Kidney epithelial cell (primary cell): ENCODE results near the gene ZFHX3. TPM values are rescaled to one million over a fixed set of nuclear protein-coding genes. Genes with fewer than 3 reads are reported as not detected.

Source experiments
- DNase-seq: peaks from one replicate; pipeline ENCODE4 v3.0.0-alpha.2; 2010; ENCODE audit warnings: low read depth
- H3K27me3 ChIP-seq: 2 replicates; pipeline ENCODE4 v1.6.0; 2011; ENCODE audit warnings: low read length; ENCODE audit not compliant: control insufficient read depth, insufficient read depth
- H3K36me3 ChIP-seq: 2 replicates; pipeline ENCODE4 v1.5.1; 2011; ENCODE audit warnings: low read length; ENCODE audit not compliant: control insufficient read depth, insufficient read depth
- H3K4me3 ChIP-seq: 2 replicates; pipeline ENCODE4 v1.5.1; 2011; ENCODE audit warnings: low read depth, mild to moderate bottlenecking, control low read depth, low read length
- CTCF ChIP-seq: IDR thresholded peaks from 2 replicates; pipeline ENCODE4 v1.5.1; 2011; ENCODE audit warnings: mild to moderate bottlenecking, moderate library complexity, low read length, control low read depth, inconsistent platforms; ENCODE audit not compliant: insufficient read depth, poor library complexity, severe bottlenecking
- total RNA-seq: library from RNA; depleted of rRNA; stranded (reverse); fragments of >200 nt; gene quantifications from 2 replicates; pipeline ENCODE4 v1.2.3, GENCODE V29; 2015

Gene ZFHX3
- total RNA-seq, 1 donor from 2014 or later: 19.9 TPM

- DNase-seq: no peak
- no peak for TF ChIP-seq CTCF
- no peaks in the 10 kb centered on the region for H3K27me3 ChIP-seq
- no peak overlapping the region for H3K4me3 ChIP-seq
- no peaks in the 10 kb centered on the region for H3K36me3 ChIP-seq
These were observed 207.1 kb downstream of the ZFHX3 start for GRCh38 chr16:72840631-72841381.

GRCh38 chr16:72838951-72839350, 209.0 kb downstream of the ZFHX3 start:
- no peak for TF ChIP-seq CTCF
- no peak for DNase-seq
- Histone ChIP-seq H3K4me3 (no peak overlapping the region), H3K27me3 (no peaks in the 10 kb centered on the region), H3K36me3 (no peaks in the 10 kb centered on the region)

- Histone ChIP-seq H3K36me3 (no peaks in the 10 kb centered on the region), H3K27me3 (no peaks in the 10 kb centered on the region), H3K4me3 (no peak overlapping the region)
- no peak for TF ChIP-seq CTCF
- no peak for DNase-seq
These were observed 209.4 kb downstream of the ZFHX3 start for GRCh38 chr16:72838586-72838910.

- TF ChIP-seq CTCF: no peak
- no peaks in the 10 kb centered on the region for H3K27me3 ChIP-seq
- DNase-seq: no peak
- H3K4me3 ChIP-seq: no peak overlapping the region
- no peaks in the 10 kb centered on the region for H3K36me3 ChIP-seq
These were observed 209.9 kb downstream of the ZFHX3 start for GRCh38 chr16:72837846-72838585.

- Histone ChIP-seq H3K4me3 (no peak overlapping the region), H3K27me3 (no peaks in the 10 kb centered on the region), H3K36me3 (no peaks in the 10 kb centered on the region)
- no peak for DNase-seq
- TF ChIP-seq CTCF: no peak
These were observed 210.9 kb downstream of the ZFHX3 start for GRCh38 chr16:72836985-72837384.
